Activated CD8-positive, alpha-beta memory T cell treated with anti-CD3 and anti-CD28 coated beads, Interleukin-2, amount 50 U/mL, for 48 hours (primary cell): Measurements from ENCODE around the gene GOLGA5.
"Not testable (repeated sequence)": the region's sequence is repeated elsewhere in the genome, so short reads cannot be mapped to it uniquely, and the experiment has no call there.

Experiments used
- DNase-seq: peaks from one replicate; pipeline ENCODE4 v3.0.0-alpha.2; 2020

GOLGA5 gene, protein sequence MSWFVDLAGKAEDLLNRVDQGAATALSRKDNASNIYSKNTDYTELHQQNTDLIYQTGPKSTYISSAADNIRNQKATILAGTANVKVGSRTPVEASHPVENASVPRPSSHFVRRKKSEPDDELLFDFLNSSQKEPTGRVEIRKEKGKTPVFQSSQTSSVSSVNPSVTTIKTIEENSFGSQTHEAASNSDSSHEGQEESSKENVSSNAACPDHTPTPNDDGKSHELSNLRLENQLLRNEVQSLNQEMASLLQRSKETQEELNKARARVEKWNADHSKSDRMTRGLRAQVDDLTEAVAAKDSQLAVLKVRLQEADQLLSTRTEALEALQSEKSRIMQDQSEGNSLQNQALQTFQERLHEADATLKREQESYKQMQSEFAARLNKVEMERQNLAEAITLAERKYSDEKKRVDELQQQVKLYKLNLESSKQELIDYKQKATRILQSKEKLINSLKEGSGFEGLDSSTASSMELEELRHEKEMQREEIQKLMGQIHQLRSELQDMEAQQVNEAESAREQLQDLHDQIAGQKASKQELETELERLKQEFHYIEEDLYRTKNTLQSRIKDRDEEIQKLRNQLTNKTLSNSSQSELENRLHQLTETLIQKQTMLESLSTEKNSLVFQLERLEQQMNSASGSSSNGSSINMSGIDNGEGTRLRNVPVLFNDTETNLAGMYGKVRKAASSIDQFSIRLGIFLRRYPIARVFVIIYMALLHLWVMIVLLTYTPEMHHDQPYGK

GRCh38 chr14:92793709-92794546, at the start of gene GOLGA5:
TSS of gene GOLGA5 (plus strand) at chr14:92794305. CDS start at chr14:92797438, 3,133 bp downstream.
- peak; percentile 98 for DNase-seq

- DNase-seq = no peak
These were observed 46.3 kb upstream of the GOLGA5 start for GRCh38 chr14:92747701-92748258.

DNA sequence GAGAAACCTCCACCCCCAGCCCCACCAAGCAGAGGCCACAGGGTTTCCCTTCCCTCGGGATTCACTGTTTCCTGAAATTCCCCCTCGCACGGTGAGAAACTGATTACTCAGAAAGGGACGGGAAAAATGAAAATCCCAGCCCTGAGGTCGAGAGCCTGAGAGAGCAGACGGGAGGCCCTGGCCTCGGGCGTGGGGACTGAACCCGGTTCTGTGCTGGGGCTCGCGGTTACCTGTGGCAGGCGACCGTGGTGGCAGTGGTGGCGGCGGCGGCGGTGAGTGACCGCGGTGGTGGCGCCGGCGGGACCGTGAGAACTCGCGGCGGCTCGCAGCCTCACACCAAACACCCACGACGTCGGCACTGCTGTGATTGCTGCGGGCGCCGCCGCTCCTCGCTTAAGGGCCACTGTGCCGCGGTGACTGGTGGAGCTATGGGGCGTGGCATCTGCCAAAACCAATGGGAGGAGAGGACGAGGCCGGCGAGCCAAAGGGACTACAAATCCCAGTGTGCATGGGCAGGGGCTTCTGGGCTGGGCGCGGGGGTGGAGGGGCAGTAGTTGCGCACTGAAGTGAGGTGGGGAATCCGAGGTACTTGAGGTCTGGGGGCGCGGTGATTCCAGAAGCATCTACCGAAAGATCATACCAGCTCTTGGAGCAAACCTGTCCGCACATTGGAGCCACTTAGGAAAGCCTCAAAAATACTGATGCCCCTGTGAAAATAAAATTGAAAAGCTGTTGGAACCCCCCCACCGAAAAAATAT, 45.7 kb upstream of the GOLGA5 start, which contains the start of gene LGMN:
Gene LGMN, minus strand, starts transcription at position 369 of the 758 bp plus-strand sequence. CDS start 15,841 bp downstream, outside the sequence.
- DNase-seq = peak; percentile 86

DNA sequence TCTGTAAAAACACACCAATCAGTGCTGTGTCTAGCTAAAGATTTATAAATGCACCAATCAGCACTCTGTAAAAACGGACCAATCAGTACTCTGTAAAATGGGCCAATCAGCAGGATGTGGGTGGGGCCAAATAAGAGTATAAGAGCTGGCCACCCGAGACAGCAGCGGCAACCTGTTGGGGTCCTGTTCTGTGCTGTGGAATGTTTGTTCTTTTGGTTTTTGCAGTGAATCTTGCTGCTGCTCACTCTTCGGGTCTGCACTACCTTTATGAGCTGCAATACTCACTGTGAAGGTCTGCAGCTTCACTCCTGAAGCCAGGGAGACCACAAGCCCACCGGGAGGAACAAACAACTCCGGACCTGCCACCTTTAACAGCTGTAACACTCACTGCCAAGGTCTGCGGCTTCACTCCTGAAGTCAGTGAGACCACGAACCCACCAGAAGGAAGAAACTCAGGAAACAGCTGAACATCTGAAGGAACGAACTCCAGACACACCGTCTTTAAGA, 43.8 kb upstream of the GOLGA5 start:
- not testable (repeated sequence) for DNase-seq

DNA sequence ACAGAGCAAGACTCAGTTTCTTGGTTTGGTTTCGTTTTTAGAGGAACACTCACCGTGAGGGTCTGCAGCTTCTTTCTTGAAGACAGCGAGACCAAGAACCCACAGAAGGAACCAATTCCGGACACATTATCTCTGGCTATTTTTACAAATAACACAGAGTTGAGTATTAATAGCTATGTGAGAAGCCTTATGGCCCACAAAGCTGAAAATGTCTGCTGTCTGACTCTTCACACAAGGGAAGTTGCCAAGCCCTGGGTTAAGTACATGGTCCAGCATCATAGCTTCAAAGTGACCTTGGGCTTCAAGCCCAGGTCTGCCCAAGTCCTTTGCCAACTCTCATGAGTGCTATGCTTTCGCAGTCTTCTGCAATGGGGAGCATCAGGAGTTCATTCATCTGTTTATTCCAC, 43.1 kb upstream of the GOLGA5 start:
- DNase-seq = no peak

DNA sequence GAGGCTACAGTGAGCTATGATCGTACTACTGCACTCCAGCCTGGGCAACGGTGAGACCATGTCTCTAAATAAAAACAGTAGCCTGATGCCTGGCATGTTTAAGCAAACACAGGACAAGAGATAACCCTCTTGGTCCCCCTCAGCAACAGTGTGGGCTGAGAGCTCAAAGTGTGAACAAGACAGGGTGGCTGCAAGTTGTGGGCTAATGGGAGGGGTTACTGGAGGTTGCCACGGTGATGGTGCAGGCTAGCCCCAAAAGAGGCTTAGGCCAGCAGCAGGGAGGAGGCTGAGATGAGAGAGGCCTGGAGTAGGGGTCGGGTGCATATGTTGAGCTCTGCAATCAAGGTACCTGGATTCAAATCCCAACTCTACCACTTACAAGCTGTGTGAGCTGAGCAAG, 42.3 kb upstream of the GOLGA5 start:
- DNase-seq = no peak

- DNase-seq = no peak
These were observed 40.9 kb upstream of the GOLGA5 start for GRCh38 chr14:92753250-92753649.

DNA sequence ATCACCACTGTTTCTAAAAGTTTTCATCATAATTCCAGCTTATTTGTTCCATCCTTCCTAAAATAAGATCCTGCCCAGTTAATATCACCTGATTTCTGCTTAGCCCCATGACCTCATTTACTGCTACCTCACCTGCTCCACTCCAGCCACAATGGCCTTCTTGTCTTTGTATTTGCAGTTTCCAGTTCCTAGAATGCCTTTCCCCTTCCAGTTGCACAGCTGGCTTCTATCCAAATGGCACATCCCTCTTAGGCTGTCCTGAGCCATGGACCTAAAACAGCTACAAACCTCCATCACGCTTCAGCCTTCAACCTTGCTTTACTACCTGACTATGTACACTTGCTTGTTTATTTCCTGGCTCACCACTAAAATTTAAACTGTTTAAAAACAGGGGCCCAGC, 39.1 kb upstream of the GOLGA5 start:
- DNase-seq = no peak

DNA sequence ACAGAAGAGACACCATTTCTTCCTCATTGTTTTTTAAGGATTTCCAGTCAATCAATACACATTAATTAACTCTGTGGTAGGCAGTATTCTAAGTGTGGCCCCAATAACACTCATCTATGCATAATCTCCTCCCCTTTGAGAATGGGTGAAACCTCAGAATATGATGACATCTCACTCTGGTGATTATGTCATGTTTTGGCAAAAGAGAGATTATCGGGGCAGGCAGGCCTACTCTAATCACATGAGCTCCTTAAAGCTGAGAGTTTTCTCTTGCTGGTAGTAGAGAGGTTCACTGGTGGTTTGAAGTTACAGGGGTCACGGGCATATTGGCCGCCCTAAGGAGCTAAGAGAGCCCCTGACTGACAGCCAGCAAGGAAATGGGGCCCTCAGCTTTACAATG, 38.6 kb upstream of the GOLGA5 start:
- DNase-seq = no peak

DNA sequence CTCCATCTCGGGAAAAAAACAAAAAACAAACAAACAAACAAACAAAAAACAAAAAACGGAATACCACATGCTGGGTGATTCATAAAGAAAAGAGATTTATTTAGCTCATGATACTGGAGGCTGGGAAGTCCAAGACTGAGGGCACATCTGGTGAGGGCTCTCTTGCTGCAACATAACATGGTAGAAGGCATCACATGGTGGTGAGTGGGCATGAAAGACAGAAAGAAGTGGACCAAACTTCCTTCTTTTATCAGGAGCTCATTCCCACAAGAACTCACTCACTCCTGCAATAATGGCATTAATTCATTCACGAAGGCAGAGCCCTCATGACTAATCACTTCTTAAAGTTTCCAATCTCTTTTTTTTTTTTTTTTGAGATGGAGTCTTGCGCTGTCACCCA, 37.7 kb upstream of the GOLGA5 start:
- DNase-seq = no peak

DNA sequence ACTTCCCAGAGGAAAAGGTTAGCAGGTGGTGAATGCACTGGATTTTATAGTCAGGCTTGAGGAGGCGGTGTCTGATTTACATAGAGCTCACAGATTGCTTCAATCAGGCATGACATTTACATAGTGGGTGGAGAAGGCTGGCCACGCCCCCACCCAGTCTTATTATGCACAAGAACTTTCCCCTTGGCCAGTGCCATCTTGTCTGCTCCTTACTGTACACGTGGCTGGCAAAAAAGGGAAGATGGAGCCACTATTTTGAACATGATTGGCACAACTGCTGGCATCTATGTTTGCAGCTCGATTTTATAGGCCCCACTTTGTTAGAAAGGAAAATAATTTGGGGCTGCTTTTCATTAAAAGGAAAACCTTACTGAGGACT, 34.8 kb upstream of the GOLGA5 start:
- no peak for DNase-seq

DNA sequence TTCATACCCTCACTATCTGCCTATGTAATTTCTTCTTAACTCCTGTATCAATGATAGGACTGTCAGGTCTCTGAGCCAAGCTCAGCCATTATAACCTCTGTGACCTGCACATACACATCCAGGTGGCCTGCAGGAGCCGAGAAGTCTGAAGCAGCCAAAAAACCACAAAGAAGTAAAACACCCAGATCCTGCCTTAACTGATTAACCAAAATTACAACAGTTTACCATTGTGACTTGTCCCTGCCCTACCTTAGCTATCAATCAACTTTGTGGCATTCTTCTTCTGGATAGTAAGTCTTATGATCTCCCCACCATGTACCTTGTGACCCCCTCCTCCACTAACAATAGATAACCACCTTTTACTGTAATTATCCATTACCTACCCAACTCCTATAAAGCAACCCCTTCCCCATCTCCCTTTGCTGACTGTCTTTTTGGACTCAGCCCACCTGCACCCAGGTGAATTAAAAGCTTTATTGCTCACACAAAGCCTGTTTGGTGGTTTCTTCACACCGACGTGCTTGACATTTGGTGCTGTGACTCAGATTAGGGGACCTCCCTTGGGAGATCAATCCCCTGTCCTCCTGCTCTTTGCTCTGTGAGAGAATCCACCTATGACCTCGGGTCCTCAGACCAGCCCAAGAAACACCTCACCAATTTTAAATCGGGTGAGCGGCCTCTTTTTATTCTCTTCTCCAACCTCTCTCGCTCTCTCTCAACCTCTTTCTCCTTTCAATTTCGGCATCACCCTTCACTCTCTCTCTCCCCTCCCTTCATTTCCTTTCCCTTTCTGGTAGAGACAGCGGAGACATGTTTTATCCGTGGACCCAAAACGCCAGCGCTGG, 34.2 kb upstream of the GOLGA5 start:
- DNase-seq = no peak

- no peak for DNase-seq
These were observed 33.6 kb upstream of the GOLGA5 start for GRCh38 chr14:92760524-92760805.

DNA sequence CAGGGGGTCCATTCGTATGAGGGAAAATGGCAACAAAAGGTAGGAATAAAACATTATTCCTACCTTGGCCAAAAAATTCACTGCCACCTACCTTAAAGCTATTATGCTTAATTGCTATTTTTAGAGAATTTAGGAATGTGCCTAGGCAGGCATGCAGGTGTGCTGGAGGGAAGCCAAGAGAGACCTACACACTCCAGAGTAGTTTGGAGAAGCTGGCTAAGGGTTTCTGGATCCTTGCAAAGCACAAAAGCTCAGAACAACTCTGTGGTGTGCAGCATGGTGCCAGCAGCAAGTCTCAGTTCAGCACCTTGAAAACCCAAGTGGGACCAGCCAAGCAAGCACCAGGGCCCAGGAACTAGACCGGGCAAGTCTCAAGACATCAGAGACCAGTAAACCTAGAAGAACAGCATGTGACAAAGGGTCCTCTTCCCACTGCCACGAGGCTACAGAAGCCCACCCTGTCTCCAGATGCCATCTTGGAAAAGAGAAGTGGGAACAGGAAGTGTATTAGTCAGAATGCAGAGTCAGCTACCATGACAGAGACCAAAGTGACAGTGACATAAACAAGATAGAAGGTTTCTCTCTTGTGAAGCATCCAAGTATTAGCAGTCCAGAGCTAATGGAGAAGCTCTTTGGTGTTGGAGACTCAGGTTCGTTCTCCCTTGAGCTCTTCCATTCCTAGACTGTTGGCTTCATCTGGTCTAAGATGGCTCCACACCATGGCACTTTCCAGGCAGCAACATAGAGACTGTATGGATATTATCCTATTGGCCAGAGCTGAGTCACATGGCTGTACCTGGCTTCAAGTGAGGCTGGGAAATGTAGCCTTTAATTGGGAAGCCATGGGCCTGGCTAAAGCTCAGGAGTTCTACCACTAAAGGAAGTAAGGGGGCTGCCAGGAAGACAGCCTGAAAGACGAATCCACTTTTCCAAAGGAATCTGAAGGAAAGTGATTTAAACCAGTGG, 30.2 kb upstream of the GOLGA5 start:
- not testable (repeated sequence) for DNase-seq

GRCh38 chr14:92768236-92768635, 25.9 kb upstream of the GOLGA5 start:
- not testable (repeated sequence) for DNase-seq

- no peak for DNase-seq
These were observed 25.3 kb upstream of the GOLGA5 start for GRCh38 chr14:92768795-92769194.

DNA sequence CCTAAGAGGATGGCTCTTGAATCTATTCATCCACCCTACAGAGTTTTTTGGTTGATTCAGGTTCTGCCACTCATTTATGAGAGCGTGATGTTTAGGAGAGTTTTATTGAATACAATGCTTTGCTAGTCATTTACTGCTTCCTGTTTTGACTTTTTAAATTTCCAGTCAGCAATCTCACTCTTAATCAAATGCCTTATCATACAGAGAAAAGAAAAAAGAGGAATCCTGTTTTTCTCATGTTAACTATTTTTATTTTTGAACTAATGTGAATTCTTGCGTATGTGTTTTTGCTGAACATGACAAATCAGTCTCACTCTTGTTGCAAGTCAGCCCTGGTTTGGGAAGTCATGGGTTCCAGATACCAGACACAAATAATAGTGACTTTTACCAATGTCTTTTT, 23.6 kb upstream of the GOLGA5 start:
- no peak for DNase-seq

- DNase-seq = no peak
These were observed 19.5 kb upstream of the GOLGA5 start for GRCh38 chr14:92774572-92774971.

DNA sequence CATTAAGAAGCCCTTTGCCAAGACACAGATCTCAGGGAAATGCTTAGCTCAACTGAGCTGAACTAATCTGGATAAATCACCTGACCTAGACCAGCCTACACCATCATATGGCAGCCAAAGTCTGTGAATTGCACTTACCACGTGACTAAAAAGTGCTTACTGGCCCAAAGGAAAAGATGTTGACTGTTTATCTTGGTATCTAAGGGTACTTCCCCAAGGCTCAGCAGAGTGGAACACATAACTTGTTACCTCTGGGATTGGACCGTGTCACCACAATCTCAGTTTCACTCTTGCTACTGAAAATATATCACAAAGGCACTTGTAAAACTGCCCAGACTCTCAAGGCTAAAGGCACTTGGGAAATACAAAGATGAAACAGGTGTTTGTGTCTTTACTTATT, 18.8 kb upstream of the GOLGA5 start:
- not testable (repeated sequence) for DNase-seq
